ENCODE data around the gene ARID5A. TPM values are rescaled to one million over a fixed set of nuclear protein-coding genes. Genes with fewer than 3 reads are reported as not detected.

Gene ARID5A
- total RNA-seq, 1 donor, result 7.8 TPM

DNA sequence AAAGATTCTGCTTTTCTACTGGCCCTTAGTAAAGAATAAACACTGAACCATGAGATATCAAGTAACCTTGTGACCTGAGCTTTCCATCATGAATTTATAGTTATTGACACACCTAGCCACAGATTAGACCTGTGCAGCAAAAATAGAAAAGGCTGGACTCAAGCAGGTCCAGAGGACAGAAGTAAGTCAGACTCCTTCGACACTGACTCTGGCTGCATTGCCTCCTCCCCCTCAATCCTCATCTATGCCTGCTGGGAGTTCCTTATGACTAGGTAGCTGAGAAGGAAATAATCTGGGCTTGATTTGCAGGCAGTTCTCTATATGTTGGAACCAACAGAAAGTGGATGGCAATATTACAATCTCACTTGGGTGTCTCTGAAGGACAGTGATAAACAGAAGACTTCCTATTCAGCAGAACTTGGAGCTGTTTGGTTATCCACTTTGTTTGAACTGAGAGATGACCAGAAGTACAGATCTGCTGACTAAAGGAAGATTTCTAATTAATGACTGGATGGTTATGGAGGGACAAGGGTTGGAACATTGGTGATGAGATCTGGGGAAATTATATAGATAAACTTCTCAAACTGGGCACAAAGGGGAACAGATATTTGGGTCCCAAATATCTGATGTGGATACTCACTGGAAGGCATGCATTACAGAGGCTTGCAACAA is 39.4 kb downstream of the ARID5A start:
- no peak for DNase-seq (ENCODE audit: low read depth)
- H3K4me3 ChIP-seq (ENCODE audit: low read depth, low read length), result no peak overlapping the region

DNA sequence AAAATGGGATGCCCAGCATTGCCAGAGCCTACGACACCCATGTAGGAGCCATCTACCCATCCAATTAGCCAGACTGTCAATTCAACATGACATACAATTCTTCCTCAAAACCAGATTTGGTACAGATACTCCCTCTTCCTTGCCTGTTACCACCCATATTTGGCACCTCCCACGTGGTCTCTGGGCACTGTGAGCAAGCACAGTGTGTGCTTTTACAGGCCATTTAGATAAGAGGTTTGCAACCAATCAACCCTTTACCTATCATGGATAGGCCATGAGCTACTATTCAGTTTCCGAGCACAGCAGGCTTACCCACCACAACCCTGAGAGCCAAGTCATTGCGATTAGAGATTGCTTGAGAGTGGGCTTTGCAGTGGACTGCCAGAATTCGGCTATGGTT is 40.9 kb downstream of the ARID5A start:
- no peak for TF ChIP-seq CTCF (IDR thresholded peaks at IDR 0.05; ENCODE audit: insufficient read depth, low read length)
- H3K4me3 ChIP-seq (ENCODE audit: low read depth, low read length), result no peak overlapping the region
- no peak for DNase-seq (ENCODE audit: low read depth)

More for the DNA sequence above, 39.4 kb downstream of the ARID5A start:
- no peak for TF ChIP-seq CTCF (IDR thresholded peaks at IDR 0.05; ENCODE audit: insufficient read depth, low read length)

DNA sequence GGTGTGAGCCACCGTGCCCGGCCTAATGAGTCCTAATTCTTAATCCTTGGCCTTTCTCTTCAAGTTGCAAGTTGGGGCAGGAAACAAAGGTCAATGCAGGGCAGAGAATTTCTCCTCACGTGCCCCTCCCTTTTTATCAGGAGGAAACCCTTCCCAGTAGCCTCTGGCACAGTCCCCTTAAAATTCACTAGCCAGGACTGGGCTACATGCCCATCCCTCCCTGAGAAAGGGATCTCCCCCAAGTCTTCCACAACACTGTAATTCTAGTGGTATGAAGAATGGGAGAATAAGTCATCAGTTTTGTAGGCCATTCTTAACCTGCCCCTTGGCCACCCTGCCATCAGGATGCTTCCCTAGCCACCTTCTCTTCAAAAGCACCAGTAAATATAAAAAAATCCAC is 42.2 kb downstream of the ARID5A start:
- DNase-seq (ENCODE audit: low read depth), result peak; percentile 54
- no peak for TF ChIP-seq CTCF (IDR thresholded peaks at IDR 0.05; ENCODE audit: insufficient read depth, low read length)
- no peak overlapping the region for H3K4me3 ChIP-seq (ENCODE audit: low read depth, low read length)

DNA sequence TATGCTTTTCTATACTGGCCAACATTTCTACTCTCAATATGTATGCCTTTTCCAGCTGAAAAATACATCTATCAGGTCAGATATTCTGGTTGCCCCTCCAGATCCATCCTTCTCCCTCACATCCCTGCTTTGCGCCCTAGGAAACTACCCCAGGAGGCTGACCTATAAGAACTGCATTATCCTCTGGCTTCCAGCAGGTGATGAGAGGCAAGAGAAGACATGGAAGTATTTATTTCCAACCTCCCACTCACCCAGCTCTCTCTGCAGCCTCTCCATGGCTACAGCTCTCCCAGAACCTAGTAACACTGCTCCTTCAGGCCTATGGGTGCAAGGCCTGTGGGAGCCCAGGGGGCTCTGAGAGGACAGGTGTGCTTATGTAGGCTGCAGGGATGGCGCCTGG is 42.9 kb downstream of the ARID5A start:
- H3K4me3 ChIP-seq (ENCODE audit: low read depth, low read length), result no peak overlapping the region
- no peak for TF ChIP-seq CTCF (IDR thresholded peaks at IDR 0.05; ENCODE audit: insufficient read depth, low read length)
- DNase-seq (ENCODE audit: low read depth), result no peak

GRCh38 chr2:96580771-96581170 is 44.2 kb downstream of the ARID5A start:
- TF ChIP-seq CTCF (IDR thresholded peaks at IDR 0.05; ENCODE audit: insufficient read depth, low read length), result no peak
- H3K4me3 ChIP-seq (ENCODE audit: low read depth, low read length), result no peak overlapping the region
- DNase-seq (ENCODE audit: low read depth), result no peak

GRCh38 chr2:96584017-96584416 is 47.5 kb downstream of the ARID5A start:
- DNase-seq (ENCODE audit: low read depth), result peak; percentile 32
- no peak for TF ChIP-seq CTCF (IDR thresholded peaks at IDR 0.05; ENCODE audit: insufficient read depth, low read length)

GRCh38 chr2:96587843-96588242 is 51.3 kb downstream of the ARID5A start:
- H3K4me3 ChIP-seq (ENCODE audit: low read depth, low read length), result no peak overlapping the region
- TF ChIP-seq CTCF (IDR thresholded peaks at IDR 0.05; ENCODE audit: insufficient read depth, low read length), result no peak
- DNase-seq (ENCODE audit: low read depth), result no peak

More at GRCh38 chr2:96584017-96584416, 47.5 kb downstream of the ARID5A start:
- H3K4me3 ChIP-seq (ENCODE audit: low read depth, low read length), result no peak overlapping the region

Measured in fibroblast of the aortic adventitia (primary cell).